HL-60 (cell line): Measurements from ENCODE around the gene FRAS1.

ENCODE experiments used
- DNase-seq, 2 experiments: peaks; one replicate each; pipeline ENCODE4 v3.0.0-alpha.2; 2010 to 2020; ENCODE audit warnings: low read depth in 1 of 2, low spot score in 1 of 2
- H3K27ac ChIP-seq: fragments of 250-450 bp; sonication (Bioruptor Pico); replicated peaks from 2 replicates; pipeline ENCODE4 v1.5.1; 2020; ENCODE audit warnings: mild to moderate bottlenecking, moderate library complexity
- H3K27me3 ChIP-seq: fragments of 250-450 bp; sonication (Bioruptor Pico); 2 replicates; pipeline ENCODE4 v1.5.1; 2021; ENCODE audit warnings: mild to moderate bottlenecking, moderate library complexity; ENCODE audit not compliant: insufficient read depth, poor library complexity, severe bottlenecking
- H3K4me3 ChIP-seq: replicated peaks from 2 replicates; pipeline ENCODE4 v1.5.1; 2011; ENCODE audit warnings: mild to moderate bottlenecking, control low read depth, low read length; ENCODE audit not compliant: insufficient read depth
- CTCF ChIP-seq: IDR thresholded peaks from one replicate; pipeline ENCODE4 v1.5.1; 2011; ENCODE audit warnings: low read length, control low read depth, inconsistent platforms; ENCODE audit not compliant: insufficient read depth
- GABPA ChIP-seq: IDR thresholded peaks from 2 replicates; pipeline ENCODE4 v1.6.1; 2012; ENCODE audit warnings: low read depth
- POLR2AphosphoS5 ChIP-seq: IDR thresholded peaks from 2 replicates; pipeline ENCODE4 v1.6.1; 2012; ENCODE audit warnings: low read depth
- REST ChIP-seq: IDR thresholded peaks from 2 replicates; pipeline ENCODE4 v1.6.1; 2012; ENCODE audit warnings: low read depth; ENCODE audit not compliant: insufficient replicate concordance
- SPI1 ChIP-seq: IDR thresholded peaks from 2 replicates; pipeline ENCODE4 v1.6.1; 2012; ENCODE audit warnings: low read depth, mild to moderate bottlenecking, borderline replicate concordance

The FRAS1 gene

GRCh38 chr4:78363031-78363570 lies 306.0 kb downstream of the FRAS1 start:
- H3K4me3 ChIP-seq = no peak overlapping the region
- no peak for DNase-seq
- no peak for TF ChIP-seq REST
- no peak for TF ChIP-seq GABPA
- TF ChIP-seq SPI1 = no peak
- TF ChIP-seq POLR2AphosphoS5 = no peak
- no peak for TF ChIP-seq CTCF
- no peak overlapping the region for H3K27ac ChIP-seq
- H3K27me3 ChIP-seq = no peaks in the 10 kb centered on the region

GRCh38 chr4:78369679-78370078 lies 312.6 kb downstream of the FRAS1 start:
- Histone ChIP-seq H3K4me3 (no peak overlapping the region), H3K27me3 (no peaks in the 10 kb centered on the region), H3K27ac (no peak overlapping the region)
- TF ChIP-seq CTCF (no peak), GABPA (no peak), SPI1 (no peak), POLR2AphosphoS5 (no peak), REST (no peak)
- DNase-seq = no peak

- TF ChIP-seq GABPA (no peak), POLR2AphosphoS5 (no peak), CTCF (no peak), SPI1 (no peak), REST (no peak)
- Histone ChIP-seq H3K27me3 (no peaks in the 10 kb centered on the region), H3K4me3 (no peak overlapping the region), H3K27ac (no peak overlapping the region)
- DNase-seq = no peak
Measured at GRCh38 chr4:78370631-78371372, 313.7 kb downstream of the FRAS1 start.
